HG02610 (cell line): ENCODE measurements around the gene NUP188.
A peak's percentile ranks its signal among the peaks of the same experiment; 100 is the strongest.

Experiments
- ATAC-seq: cut with Tn5 transposase; IDR thresholded peaks from one replicate; pipeline ENCODE4 v1.9.1; 2021; ENCODE audit warnings: mild to moderate bottlenecking, moderate library complexity; ENCODE audit not compliant: unreplicated experiment

Gene NUP188, protein sequence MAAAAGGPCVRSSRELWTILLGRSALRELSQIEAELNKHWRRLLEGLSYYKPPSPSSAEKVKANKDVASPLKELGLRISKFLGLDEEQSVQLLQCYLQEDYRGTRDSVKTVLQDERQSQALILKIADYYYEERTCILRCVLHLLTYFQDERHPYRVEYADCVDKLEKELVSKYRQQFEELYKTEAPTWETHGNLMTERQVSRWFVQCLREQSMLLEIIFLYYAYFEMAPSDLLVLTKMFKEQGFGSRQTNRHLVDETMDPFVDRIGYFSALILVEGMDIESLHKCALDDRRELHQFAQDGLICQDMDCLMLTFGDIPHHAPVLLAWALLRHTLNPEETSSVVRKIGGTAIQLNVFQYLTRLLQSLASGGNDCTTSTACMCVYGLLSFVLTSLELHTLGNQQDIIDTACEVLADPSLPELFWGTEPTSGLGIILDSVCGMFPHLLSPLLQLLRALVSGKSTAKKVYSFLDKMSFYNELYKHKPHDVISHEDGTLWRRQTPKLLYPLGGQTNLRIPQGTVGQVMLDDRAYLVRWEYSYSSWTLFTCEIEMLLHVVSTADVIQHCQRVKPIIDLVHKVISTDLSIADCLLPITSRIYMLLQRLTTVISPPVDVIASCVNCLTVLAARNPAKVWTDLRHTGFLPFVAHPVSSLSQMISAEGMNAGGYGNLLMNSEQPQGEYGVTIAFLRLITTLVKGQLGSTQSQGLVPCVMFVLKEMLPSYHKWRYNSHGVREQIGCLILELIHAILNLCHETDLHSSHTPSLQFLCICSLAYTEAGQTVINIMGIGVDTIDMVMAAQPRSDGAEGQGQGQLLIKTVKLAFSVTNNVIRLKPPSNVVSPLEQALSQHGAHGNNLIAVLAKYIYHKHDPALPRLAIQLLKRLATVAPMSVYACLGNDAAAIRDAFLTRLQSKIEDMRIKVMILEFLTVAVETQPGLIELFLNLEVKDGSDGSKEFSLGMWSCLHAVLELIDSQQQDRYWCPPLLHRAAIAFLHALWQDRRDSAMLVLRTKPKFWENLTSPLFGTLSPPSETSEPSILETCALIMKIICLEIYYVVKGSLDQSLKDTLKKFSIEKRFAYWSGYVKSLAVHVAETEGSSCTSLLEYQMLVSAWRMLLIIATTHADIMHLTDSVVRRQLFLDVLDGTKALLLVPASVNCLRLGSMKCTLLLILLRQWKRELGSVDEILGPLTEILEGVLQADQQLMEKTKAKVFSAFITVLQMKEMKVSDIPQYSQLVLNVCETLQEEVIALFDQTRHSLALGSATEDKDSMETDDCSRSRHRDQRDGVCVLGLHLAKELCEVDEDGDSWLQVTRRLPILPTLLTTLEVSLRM (N-terminal part only)

DNA sequence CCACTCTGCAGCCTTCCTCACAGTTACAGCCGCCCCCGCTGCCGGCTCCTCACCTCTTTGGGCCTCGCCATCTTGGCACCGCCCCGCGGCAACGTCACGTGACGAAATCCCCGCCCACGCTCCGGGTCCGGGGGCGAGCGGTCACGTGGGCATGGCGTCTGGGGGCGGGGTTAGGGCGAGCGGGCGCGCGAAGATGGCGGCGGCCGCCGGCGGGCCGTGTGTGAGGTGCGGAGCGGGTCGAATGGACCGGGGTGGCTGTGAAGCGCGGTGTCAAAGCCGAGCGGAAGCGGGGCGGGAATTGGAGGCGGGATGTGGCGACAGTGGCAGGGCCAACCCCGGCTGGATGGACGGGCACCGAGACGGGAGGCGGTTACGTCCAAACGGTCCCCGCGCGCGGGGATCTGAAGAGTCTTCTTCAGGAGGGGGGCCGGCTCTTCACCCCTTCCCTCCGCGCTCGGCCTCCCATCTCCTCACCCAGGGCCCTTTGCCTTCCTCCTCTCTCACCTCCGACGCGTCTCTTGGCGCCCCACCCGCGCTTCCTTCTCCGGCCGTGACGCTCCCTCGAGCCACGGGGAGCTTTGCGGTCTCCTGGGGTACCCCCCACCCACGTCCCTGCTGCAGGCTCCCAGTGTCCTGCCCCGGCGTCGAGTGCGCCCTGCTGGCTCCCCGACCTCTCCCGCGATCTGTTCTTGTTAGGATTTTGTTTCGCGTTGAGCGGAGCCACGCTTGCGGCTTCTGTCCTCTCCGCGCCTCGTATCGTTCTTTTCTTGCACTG is at the start of gene NUP188, which contains the start of gene DOLK:
NUP188 (plus strand) TSS at position 173 of the 775 bp plus-strand sequence; CDS start at position 194, 21 bp downstream.
DOLK (minus strand) TSS at position 77 of the 775 bp plus-strand sequence. CDS start 300 bp downstream, outside the sequence.
- ATAC-seq: peak; percentile 69

DNA sequence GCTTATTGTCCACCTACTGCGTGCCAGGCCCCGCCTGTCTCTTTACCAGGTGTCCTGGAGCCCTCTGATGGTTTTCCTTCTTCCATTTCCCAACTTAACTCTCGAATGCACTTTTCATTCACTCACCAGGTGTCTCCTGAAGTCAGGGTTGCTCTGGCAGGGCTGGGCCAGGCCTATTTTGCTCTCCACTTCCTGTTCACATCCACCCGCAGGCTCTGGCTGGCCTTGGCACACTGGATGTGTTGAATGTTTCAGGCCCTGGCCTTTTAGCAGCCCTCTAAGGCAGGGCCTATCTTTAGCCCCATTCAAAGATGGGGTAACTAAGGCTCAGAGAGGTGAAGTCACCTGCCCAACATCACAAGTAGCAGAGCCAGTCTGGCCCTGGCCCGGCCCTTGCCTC is 49.1 kb upstream of the NUP188 start:
- no peak for ATAC-seq

DNA sequence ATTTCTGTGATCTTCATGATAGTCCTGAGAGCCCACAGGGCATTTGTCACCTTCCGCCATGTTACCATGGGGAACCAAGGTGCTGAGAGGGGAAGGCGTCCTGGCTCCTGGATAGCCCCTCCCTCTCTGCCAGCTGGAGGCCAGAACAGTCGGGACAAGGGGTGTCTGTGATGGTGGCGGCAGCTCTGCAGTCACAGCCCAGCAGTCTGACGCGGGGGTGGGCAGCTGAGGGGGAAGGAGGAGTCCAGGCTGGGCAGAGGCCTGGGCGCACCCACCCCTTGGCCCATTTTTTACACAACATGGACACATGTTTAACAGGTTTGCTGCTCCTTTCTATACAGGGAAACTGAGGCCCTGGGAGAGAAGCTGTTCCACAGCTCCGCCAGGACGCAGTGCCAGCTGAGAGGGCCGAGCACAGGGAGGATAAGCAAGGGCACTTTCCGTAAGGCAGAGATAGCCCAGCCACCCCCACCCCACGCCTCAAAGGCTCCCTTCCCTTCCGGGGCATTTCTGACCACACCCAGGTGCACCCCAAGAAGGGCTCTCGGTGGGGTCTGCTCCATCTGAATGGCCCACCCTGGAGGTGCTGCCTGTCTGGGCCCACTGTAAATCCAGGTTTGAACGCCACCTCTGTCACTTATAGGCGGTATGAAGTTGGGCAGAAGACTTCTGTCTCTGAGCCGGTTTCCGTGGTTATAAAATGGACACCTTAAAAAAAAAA is 48.5 kb upstream of the NUP188 start:
- ATAC-seq: no peak

DNA sequence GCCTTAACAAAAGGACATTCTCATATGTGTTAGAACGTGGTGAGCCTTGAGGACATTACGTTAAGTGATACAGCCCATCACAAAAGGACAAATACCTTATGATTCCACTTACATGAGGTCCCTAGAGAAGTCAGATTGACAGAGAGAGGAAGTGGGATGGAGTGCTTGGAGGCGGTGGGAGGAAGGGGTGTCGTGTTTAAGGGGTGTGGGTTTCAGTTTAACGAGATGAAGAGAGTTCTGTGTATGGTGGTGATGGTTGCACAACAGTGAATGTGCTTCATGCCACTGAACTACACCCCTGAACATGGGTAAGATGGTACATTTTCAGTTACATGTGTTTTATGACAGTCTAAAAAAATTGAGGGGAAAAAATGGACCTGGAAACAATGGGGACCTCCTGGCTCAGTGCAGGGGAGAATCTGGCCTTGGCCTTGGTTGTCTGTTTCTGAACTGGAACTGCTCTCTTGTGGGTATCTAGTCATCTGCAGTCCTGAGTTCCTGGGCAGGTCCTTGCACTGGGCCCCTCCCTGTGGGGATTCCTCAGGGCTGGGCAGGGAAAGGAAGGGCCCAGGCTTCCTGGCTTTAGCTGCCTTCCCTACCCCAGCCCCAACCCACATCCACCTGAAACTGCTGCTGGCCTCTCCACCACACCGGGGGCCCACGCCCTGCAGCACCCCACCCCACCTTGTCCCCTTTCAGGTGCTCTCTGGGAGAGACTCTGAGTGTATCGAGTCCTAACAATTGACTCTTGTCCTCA is 47.8 kb upstream of the NUP188 start:
- ATAC-seq: no peak

DNA sequence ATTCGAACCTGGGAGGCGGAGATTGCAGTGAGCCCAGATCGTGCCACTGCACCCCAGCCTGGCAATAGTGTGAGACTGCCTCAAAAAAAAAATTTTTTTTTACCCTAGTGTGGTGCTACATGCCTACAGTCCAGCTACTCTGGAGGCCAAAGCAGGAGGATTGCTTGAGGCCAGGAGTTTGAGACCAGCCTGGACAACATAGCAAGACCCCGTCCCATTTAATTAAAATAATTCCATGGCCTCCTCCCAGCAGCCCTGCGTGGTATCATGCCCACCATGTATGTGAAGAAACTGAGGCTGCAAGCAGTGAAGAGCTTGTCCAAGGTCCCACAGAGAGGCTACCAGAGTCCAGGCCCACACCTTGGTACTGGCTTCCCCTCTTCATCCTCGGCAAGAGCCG is 46.1 kb upstream of the NUP188 start:
- ATAC-seq: no peak

DNA sequence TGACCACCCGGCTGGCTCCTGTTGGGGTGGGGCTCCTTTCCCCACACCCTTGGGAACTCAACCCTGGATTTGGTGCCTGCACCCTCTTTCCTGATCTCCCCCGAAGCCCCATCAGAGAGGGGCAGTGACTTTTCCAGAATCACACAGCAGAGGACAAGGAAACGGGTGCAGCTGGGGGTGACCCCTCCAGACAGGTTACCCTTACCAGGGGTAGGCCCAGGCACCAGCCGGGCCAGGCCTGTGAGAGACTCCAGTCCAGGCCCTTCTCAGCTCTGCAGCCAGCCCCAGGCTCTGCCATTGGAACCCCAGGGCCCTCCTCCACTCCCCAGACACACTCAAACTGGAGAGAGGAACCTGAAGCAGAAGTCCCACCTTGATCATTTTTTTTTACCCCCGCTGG is 45.7 kb upstream of the NUP188 start:
- ATAC-seq: no peak

DNA sequence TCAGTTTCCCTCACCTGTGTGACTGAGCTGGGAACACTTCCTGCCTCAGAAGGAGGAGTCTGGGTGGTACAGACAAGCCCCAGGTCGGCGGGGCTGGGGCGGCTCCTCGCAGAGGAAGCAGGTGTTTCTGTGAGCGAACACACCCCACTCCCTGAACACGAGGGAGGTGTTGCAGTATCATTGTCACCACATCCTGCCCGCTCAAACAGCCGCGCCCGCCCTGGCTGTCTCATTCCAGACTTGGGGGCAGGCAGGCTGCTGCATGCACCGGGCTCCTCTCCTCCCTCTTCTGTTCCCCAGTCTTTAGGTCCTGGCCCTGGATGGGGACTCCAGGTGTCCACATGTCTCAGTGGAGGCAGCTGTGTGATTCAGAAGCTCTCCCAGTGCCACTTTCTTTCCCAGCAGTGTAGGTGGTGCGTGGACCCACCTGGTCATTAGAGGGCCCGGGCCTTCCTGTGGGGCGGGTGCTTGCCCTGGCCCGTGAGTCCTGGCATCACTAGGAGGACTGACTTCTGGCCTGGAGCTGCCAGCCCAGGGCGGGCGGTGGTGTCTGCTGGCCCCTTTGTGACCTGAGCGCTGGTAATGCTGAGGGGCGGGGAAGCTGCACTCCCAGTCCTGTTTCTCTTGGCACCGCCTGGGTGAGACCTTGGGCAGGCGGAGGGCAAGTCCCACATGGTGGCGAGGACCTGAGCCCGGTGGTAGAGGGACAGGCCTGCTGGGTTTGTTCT is 45.0 kb upstream of the NUP188 start:
- peak; percentile 81 for ATAC-seq

DNA sequence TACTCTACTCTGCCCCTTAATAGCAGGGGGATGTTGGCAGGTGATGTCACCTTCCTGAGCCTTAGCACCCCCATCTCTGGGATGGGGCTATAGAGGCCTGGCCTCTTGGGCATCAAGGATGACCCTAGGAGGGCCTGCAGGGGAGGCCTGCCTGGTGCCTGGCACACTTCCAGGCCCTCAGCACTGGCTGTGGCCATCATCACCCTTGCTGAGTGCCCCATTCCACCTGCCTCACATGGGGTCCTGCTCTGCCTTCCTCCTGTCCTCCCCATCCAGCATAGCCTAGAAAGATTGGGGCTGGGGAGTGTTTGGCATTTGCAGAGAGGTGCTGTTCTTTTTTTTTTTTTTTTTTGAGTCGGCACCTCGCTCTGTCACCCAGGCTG is 44.4 kb upstream of the NUP188 start:
- ATAC-seq: no peak

DNA sequence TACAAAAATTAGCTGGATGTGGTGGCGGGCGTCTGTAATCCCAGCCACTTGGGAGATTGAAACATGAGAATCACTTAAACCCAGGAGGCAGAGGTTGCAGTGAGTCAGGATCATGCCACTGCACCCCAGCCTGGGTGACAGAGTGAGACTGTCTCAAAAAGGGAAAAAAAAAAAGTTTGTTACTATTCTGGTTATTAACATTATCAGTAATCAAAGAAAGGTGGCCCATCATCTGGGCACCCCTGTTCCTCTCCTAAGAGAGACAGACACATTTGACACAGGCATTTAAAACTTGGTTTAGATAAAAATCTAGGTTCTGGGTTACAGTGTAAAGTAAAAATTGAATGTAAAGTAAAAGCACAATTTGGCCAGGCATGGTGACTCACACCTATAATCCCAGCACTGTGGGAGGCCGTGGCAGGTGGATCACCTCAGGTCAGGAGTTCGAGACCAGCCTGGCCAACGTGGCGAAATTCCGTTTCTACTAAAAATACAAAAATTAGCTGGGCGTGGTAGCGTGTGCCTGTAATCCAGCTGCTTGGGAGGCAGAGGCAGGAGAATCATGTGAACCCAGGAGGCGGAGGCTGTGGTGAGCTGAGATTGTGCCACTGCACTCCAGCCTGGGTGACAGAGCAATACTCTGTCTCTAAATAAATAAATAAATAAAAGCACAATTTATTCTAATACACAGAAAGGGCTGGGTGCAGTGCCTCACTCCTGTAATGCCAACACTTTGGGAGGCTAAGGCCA is 43.5 kb upstream of the NUP188 start:
- ATAC-seq: no peak

DNA sequence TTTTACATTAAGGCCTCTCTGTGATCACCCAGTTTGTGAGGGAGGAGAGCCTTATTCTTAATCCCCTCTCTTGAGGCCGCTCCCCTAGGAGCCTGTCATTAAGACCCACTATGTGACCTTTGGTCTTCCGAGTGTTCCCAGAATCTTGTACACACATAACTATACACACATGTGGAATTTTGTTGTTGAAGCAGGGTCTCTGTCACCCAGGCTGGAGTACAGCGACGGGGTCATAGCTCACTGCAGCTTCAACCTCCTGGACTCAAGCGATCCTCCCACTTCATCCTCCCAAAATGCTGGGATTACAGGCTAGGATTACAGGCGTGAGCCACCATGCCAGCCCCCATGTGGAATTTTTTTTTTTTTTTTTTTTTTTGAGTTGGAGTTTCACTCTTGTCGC is 41.5 kb upstream of the NUP188 start:
- ATAC-seq: no peak

DNA sequence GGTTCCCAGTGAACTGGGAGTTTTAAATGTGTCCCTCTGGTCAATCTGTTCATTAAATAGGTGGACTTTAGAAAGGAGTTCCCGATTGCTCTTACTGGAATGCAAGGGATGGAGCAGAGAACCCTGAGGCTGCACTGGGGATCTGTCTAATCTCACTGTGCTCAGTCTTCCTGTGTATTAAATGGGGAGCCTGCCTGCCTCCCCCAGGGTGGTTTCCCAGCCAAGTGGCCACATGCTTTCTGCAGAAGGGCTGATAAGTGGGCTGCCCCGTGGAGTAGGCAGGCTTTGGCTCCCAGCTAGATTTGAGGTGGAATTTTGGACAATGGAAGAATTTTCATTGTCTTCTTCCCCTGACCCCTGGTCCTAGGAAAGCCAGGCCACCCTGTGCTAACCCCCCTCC is 40.8 kb upstream of the NUP188 start:
- no peak for ATAC-seq

DNA sequence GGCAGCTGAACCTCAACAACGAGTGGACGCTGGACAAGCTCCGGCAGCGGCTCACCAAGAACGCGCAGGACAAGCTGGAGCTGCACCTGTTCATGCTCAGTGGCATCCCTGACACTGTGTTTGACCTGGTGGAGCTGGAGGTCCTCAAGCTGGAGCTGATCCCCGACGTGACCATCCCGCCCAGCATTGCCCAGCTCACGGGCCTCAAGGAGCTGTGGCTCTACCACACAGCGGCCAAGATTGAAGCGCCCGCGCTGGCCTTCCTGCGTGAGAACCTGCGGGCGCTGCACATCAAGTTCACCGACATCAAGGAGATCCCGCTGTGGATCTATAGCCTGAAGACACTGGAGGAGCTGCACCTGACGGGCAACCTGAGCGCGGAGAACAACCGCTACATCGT is 39.1 kb upstream of the NUP188 start:
- no peak for ATAC-seq

DNA sequence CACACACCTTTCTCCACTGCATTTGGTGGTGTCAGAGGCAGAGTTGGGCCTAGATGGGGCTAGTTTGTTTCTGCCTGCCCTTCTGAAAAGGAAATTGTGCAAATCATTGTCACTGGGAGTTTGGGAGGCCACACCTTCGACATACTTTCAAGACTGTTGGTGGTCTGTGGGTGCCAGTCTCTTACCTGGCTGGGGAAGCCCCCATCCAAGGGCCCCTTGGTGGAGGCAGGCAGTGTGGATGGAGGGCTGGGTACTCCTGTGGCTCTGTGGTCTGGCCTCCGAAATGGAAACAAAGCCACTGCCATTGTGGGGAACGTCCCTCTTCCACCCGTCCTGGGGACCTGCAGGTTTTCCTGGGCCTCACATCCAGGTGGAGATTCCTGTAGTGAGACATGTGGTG is 37.6 kb upstream of the NUP188 start:
- ATAC-seq: no peak

DNA sequence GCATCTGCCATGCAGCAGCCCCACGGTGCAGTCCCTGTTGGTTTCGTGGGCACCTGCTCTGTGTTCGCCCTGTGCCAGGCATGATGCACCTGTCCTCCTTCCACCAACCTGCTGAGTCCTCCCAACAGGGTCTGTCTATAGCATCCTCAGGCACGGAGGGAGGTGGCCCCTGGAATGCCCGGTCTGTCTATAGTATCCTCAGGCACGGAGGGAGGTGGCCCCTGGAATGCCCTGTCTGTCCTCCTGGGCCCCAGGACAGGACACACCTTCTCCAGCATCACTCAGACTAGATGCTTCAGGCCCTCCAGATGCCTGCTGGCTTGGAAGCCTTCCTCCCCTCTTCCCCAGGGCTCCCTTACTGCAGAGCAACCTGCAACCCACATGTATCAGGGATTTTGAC is 36.6 kb upstream of the NUP188 start:
- ATAC-seq: no peak

DNA sequence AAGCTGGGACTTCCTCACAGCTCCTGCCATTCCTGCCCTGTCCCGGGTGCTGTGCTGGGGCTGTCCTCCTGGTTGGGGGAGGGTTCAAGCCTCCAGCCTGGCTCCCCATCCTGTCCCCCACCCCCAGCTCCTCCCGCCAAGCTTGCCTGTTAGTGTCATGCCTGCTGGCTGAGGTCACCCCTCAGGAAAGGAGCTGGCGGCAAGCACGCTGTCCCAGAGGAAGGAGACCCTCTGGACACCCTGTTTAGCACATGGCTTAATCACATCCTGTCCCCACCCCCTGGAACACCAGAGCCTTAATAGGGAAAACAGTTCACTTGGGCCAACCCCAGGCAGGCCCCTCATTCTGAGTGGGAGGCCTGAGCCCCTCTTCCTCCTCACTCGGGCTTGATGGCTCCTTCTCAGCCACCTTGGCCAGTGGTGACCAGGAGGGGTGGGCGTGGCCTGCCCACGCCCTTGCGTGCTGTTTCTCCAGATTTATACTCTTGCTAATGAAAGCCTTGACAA is 35.9 kb upstream of the NUP188 start:
- ATAC-seq: no peak

DNA sequence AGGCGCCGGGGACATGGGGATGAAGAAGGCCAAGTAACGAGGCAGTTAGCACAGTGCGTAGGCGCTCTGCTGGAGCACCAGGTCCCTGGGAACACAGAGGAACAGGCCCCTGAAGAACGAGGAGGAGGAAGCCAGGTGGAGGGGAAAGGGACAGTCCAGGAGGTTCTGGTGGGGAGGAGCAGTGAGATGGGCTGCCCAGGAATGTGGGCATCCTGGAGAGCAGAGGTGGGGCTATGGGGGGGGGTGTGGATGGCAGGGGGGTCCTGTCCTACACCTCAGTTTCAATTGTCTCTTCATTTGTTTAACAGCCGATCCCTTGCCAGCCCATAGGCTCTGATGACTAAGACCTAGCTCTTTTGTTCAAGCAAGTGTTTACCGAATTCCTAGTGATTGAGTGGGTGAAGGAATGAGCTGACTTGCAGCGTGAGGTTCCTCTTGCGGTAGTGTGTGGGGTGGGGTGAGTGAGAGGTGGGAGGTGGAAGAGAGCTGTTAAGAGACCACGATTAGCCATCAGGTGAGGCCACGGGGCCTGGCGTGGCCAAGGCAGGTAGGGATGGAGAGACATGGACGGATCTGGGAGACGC is 35.1 kb upstream of the NUP188 start:
- ATAC-seq: no peak
